ENCODE measurements around the gene ZNRF1.

DNA sequence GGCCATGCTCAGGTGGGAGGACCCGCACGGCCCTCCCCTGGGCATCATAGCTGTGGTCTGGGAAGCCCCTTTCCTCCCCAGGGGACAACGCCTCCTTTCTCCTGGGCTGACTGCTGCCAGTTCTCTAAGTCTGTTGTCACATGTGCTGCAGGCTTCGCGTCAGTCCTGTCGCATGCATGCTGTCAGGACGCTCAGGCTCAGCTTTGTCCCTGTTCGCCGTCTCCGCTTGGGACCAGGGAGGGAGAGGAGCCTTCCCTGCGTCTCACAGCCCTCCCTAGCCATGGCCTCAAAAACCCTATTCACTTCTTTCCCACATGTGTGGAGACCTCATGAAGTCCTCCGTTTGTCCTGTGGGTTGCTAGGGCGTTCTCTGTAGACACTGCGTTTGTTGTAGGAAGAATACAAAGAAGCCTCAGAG lies 96.4 kb downstream of the ZNRF1 start:
- TF ChIP-seq, protein P1, sequence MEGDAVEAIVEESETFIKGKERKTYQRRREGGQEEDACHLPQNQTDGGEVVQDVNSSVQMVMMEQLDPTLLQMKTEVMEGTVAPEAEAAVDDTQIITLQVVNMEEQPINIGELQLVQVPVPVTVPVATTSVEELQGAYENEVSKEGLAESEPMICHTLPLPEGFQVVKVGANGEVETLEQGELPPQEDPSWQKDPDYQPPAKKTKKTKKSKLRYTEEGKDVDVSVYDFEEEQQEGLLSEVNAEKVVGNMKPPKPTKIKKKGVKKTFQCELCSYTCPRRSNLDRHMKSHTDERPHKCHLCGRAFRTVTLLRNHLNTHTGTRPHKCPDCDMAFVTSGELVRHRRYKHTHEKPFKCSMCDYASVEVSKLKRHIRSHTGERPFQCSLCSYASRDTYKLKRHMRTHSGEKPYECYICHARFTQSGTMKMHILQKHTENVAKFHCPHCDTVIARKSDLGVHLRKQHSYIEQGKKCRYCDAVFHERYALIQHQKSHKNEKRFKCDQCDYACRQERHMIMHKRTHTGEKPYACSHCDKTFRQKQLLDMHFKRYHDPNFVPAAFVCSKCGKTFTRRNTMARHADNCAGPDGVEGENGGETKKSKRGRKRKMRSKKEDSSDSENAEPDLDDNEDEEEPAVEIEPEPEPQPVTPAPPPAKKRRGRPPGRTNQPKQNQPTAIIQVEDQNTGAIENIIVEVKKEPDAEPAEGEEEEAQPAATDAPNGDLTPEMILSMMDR (IDR thresholded peaks at IDR 0.05), result no peak
- TF ChIP-seq SIN3A (IDR thresholded peaks at IDR 0.05; ENCODE audit: borderline replicate concordance, insufficient read depth, low read depth, low read length), result no peak
